ENCODE results near the gene NAPA.

The NAPA gene

DNA sequence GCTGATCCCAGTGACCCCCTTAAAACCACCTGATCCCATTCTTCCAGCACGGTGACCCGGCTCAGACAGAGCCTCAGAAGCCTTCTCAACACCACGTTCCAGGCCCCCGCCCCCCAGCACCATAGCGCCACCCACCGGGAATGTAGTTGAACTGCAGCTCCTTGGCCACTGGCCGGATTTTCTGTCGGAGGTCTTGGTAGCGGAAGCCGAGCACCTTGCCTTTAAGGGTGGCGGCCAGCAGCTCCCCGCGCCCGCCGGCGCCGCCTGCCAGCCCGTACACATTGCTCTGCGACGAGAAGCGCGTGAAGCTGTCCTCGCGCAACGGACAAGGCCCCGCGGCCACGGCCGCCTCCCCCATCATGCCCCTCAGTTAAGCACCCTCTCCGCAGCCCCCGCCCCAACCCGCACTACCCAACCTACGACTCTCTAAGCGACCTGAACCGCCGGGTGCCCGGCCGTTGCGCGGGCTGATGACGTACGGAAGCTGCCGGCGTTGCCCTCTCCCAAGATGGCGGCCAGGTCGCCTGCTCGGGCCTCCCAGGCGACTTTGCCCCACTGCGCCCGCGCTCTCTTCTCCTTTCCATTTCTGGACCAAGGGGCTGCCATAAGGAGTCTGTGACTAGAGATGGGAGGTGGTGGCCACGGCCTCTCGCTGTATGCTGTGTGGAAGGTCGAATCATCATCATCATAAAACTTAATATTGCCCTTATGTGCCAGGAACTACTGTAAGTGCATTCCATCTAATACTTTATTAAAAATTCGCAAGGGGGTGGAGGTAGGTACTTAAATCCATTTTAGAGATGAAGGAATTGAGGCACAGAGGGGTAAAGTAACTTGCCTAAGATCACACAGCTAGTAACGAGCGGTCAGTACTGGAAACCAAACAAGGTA is 30.8 kb downstream of the NAPA start, which contains the start of gene KPTN:
KPTN (minus strand) TSS at position 420 of the 891 bp plus-strand sequence; CDS start at position 361, 59 bp downstream.
- peak; percentile 86 for DNase-seq

DNA sequence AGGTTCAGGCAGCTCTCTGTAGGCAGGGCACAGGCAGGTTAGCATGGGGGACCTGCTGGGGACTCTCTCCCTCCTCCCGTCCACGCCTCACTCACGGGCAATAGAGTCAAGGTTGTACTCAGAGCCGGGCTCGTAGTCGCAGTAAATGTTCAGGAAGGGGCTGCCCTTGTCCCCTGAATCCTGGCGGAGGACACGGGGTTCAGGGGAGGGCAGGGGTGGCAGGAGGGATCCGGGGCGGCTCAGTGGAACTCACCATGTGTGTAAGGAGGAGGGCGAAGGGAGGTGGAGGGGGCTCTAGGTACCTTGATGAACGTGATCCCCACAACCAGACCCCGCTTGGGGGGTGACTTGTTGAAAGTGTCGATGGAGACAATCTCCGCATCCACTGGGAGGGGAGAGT is 31.7 kb downstream of the NAPA start:
- no peak for DNase-seq

DNA sequence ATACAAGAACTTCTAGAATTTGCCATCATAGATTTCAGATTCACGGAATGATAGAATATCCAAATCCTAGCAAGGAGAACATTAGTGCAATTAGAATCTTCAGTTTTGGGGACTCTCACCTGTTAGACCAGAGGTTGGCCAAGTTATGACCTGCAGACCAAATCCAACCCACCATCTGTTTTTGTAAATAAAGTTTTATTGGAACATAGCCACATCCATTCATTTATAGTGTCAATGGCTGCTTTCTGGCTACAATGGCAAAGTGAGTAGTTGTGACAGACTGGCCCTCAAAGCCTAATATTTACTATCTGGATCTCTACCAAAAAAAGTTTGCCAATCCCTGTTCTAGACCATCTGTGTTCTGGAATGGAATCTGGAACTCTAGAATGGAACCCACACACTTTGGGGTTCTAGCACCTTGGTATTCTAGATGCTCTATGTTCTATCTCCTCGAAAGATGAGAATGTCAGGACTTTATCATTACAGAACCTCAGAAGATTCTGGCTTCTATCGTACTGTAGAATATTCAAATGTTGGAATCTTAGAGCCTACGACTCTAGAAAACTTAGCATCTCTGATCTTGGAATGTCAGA is 33.3 kb downstream of the NAPA start:
- no peak for DNase-seq

DNA sequence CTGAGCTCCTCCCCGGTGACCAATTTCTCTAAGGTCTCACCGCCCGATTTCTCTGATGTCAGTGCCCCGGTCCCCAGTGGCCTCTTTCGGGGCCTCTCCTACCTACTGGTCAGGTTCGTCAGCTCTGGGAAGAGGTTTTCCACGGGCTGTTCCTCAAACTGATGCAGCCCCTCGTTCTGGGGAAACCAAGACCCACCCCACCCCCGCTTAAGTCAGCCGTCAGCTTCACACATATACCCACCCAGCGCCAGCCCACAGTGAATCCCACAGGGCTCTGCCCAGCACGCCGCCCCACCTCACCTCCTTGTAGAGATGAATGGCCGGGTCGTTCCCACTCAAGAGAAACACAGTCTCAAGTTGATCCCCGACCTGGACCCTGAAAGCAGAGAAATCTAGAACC is 34.2 kb downstream of the NAPA start:
- no peak for DNase-seq

DNA sequence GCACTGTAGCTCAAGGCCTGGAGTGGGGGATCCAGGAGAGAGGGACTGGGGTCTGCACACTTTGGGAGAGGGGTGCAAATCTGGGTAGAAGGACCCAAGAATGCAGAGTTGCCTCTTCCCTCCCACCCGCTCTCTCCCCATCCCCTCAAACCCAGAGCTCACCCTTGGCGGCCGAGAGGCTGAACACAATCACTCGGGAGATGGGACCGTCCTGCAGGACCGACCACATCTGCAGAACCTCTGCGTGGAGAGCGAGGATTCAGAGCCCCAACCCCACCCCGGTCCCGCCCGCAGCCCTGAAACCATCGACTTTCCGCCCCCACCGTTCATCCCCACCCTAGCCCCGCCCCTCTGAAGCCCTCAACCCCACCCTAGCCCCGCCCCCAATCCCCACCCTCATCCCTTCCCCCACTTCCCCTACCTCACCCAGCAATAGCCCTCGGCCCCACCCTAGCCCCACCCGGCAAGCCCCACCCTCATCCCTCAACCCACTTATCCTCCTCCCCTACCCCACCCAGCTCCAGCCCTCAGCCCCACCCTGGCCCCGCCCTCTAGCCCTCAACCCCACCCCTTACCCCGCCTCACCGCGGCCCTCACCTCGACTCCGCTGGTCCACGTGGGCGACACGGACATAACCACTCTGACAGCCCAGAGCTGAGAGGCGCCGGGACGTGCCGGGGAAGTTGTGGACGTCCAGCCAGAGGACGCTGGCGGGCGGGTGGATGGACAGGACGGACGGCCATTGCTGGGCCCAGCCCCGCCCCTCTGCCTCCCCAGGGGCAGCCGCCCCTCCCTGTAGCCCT is 35.0 kb downstream of the NAPA start:
- no peak for DNase-seq

DNA sequence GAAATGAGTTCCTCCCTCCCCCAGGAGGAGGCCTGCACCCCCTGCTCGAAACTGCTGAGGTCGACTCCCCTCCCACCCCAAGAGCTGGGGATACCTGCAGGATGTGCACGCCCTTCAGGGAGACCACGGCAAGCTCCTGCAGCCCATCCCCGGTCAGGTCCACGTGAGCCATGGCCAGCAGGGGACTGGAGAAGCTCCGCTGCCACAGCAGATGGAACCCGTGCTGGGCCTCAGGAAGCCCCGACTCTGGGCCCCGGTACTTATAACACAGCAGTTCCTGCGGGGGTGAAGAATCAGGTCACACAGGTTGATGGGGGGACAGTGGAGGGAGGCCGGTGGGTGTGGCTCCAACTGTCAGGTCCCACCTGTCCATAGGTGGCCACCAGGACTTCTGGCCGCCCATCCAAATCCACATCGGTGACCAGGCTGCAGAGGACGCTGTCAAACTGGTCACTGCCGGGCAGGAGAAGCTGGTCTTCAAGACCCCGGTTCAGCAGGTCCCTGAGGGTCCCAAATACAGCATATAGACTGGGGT is 38.4 kb downstream of the NAPA start:
- DNase-seq: no peak

DNA sequence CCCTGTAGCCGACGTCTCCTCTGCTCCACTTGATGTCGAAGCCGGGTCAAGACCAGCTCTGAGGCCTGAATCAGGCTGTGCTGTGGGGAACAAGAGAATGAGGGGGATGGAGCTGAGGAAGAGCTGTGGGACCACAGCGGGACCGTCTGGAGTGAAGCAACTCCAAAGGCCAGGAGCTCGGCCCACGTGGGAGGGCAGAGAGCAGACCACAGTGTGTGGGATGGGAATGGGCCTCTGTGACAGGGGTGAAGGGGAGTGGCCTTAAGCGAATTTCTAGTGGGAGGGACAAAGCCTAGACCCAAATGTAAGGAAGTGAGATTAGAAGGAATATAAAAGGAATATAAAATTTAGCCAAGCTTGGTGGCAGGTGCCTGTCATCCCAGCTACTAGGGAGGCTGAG is 39.4 kb downstream of the NAPA start:
- DNase-seq: no peak

DNA sequence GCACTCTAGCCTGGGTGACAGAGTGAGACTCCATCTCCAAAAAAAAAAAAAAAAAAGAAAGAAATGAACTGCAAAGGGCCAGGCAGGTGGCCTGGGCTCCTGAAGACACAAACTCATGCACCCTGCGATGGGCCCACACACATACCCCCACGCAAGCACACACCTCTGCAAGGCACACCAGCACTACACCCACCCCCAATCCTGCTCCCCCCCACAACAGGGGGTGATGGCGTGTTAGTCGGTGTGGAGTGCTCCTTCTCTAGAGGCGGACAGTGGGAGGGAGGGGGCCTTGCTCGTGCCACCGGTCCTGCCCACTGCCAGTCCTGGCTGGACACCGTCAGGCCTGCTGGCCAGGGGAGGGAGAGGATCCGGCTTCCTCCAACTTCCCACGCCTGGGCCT is 41.5 kb downstream of the NAPA start:
- DNase-seq: no peak

DNA sequence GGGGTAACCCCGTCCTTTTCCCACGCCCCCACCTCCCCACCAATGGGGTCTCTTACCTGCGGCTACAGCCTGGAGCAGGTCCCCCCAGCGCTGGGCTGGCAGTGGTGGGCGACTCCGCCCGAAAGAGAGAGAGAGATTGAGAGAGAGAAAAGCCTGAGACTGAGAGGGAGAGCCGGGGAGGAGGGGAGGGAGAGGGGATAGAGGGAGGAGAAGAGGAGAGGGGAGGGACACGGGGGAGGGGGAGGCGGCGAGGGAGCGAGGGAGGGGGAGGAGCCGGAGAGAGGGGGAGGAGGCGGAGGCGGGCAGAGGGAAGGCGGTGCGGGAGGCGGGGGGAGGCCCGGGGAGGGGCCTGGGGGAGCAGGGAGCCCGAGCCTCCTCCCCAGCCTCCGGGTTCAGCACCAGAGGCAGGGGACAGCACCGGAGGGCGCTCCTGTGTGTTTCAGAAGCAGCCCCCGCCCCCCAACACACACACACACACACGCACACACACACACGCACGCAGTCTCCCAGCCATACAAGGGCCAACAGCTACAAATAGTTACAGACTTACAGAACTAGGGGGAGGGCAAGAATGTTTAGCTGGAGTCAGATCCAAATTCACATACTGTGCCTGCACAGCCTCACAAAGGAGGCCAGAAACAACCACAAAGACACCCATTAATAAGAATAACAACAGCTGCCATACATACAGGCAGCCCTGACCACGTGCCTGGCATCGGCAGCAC is 43.0 kb downstream of the NAPA start, which contains the start of gene SLC8A2:
SLC8A2 (minus strand) TSS at position 161 of the 725 bp plus-strand sequence. CDS start 5,490 bp downstream, outside the sequence.
- DNase-seq: peak; percentile 46

DNA sequence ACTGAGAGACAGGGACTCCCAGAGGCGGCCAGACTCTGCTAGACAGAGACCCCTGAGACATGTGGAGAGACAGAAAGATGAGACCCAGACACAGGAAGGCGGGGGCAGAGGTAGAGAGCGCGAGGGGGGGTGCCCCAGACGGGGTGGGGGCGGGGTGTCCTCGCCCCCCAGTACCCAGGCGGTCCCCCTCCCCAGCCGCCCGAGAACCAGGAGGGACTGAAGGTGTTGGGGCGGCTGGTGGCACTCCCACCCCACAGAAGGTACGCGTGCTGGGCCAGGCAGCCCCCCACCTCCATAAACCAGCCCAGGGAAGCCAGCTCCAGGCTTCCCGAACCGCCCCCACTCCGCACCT is 43.5 kb downstream of the NAPA start:
- no peak for DNase-seq

DNA sequence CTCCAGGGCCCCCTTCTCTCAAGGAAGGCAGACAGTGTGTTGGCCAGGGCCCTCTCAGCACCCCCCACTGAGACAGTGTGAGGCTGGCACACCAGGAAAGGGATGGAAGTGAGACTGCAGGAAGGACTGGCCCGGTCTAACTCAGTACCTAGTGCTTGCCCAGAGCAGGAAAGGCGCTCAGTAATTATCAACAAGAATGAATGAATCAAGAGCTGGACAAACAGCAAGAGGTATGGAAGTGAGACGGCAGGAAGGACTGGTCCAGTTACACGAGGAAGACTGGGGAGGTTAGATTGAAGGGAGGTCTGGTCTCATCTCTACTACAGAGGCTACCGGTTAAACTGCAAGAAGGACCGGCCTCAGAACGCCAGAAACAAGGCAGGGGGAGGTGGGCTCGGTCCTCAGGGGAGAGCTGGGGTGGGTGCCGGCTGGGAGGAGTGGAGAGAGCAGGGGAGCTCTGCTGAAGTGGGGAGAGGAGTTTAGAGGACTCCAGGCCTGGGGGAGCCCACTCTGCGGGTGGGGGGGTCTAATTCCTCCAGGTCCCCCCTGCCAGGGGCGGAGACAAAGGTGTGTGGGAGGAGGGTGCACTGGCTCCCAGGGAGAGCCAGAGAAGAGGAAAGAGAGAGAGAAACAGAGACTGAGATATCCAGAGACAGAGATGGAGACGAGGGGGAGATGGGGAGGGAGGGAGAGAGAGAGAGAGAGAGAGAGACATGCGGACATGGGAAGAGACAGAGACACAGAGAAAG is 44.2 kb downstream of the NAPA start:
- no peak for DNase-seq

DNA sequence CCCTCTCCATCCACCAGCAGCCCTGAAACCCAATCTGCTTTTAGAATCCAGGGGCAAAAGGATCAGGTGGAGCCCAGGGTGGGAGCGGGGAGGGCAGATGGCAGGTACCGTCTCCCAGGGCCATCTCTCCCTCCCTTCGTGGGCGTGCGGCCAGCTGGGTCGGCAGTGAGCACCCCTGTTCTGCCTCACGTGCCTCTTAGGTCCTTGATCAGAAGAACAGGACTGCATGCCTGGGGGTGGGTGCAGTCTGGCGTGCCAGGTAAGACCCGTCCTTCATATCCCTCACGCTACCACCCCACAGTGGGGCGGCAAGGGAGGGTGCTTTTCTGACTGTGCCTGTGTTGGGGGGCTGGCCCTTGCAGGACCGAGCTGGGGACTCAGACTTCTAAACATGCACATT is 45.1 kb downstream of the NAPA start:
- no peak for DNase-seq

DNA sequence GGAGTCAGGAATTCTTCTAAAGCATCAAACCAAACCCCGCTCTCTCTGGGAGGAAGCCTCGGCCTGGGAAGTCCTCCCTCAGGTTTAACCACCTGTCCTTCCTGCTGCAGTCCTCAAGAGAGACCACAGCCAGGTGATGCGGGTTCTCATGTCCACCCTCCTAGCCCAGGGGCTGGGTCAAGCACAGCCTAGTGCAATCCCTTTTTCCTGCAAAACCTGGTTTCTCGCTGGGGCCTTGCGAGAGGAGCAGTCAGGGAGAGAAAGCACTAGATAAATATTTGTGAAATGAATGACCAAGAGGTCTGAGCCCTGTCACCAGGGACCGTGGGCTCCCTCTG is 45.5 kb downstream of the NAPA start:
- DNase-seq: no peak

DNA sequence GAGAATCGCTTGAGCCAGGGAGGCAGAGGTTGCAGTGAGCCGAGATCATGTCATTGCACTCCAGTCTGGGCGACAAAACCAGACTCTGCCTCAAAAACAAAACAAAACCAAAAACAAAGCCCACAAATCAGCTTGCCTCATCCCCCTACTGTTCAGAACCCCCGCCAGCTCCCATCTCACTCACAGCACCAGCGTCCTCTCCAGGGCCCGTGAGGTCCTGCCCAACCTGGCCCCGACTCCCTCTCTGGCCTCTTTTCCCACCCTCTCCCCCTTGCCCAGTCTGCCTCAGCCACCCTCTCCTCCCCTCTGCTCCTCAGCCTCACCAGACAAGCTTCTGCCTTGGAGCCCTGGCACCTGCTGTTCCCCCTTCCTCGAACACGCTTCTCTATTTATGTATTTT is 46.9 kb downstream of the NAPA start:
- no peak for DNase-seq

DNA sequence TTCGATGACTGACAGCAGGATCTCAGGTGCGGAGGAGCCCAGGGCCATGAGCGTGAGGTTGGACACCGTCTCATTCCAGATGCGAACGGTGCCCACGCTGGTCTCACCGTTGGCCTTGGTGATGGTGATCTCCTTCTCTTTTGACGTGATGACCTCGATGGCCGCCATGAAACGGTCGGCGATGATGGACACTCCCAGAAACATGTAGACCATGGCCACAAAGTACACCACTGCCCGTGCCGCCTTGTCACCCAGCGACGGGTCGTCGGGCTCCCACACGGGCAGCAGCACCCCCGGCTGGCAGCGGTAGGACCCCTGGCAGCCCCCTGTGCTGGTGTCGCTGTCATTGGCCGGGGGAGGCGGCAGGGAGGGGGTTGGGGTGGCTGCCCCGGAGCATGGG is 48.9 kb downstream of the NAPA start:
- DNase-seq: no peak

DNA sequence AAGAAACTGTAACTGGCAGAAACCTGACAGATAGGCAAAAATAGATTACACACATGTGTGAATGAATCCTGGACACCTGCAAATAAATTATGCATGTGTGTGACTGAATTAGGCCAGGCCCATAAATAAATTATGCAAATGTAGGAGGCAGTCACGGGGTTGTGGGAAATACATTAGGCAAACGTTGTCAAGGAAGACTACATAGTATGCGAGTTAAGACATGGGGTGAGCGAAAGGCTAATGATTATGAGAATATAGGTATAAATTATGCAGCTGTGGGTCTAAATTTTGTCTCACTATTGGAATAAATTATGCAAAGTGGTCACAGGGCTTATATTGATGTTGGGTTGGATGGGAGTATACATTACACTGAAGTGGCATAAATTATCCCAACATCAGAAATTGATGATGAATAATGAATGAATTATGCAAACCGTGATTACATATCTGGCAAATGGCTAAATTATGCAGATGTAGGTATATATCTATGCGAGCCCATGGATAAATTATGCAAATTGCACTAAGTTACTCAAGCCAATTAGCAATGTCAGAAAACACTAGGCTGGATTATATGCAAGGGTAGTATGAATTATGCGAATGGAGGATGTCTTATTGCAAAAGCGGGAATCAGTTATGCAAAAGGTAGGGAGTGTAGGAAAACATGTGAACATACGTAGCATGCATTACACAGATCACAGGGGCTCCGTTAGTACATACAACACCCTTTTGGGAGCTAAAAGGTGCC is 50.0 kb downstream of the NAPA start:
- DNase-seq: no peak

DNA sequence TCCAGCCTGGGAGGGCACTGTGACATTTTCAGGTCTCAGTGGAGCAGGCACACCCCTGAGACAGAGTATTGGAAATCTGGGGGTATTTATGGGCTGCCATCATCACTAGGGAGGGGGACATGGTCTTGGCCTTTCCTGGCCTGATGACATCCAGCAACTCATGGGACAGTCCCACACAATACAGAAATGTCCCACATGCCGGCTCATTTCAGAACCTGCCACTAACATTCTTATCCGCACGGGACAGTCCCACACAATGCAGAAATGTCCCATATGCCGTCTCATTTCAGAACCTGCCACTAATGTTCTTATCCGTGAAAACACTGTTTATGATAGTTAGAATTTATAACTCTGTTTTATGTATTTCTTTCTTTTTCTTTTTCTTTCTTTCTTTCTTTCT is 53.0 kb downstream of the NAPA start:
- no peak for DNase-seq

DNA sequence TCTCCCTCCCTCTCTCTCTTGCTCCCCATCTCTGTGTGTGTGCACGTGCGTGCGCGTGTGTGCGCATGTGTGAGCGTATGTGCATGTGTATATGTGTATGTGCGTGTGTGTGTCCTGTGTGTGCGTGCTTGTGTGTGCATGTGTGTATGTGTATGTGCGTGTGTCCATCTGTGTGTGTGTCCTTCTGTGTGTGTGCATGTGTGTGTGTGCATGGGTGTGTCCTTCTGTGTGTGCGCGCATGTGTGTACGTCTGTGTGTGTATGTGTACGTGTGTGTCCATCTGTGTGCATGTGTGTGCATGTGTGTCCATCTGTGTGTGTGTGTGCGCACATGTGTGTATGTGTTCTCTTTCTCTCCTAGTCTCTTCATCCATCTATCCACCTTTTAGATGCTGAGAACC is 55.4 kb downstream of the NAPA start:
- no peak for DNase-seq

DNA sequence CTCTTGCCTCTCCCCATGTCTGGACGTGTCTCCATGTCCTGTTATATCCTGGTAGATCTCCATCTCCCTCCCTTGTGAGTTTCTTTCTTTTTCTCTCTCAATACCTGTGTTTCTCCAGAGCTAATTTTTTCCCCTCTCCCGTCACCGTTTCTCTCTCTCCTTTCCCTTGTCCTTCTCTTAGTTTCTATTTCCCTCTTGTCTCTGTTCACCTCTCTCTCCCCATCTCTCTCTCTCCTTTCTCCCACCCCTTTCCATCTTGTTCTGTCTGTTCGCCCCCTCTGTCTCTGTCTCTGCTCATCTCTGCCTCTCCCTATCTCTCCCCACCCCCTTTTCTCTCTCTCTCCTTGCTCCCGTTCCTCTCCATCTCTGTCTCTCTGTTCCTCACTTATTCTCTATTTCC is 56.2 kb downstream of the NAPA start:
- DNase-seq: no peak

DNA sequence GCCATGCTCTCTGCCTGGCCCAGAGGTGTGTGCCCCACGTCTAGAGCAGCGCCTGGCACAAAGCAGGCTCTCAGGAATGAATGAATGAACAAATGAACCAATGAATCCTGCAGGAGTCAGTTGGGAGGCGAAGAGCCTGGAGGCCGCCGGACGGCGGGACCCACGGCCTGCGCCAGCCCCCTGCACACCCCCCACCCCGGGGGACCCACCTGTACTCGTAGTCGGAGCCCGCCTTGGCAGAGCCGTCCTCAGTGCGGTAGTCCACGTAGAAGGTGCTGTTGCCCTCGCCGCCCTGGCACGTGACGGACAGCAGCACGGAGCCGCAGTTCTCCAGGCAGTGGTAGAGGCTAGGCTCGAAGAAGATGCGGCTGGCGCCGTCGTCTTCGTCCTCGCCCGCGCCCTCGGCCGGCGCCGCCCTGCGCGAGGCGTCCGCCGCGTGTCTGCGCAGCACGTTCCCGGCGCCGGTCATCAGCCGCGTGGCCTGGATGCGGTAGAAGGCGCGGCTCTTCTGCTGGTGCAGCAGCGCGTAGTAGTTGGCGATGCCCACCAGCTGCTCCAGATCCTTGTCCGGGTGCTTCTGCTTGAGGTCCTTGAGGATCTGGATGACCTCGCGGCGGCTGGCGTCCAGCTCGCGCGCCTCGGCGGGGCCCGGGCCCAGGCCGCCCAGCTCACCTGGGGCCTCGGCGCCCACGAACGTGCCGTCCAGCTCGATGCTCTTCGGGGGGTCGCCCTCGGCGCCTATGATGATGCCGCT is 58.0 kb downstream of the NAPA start:
- no peak for DNase-seq

DNA sequence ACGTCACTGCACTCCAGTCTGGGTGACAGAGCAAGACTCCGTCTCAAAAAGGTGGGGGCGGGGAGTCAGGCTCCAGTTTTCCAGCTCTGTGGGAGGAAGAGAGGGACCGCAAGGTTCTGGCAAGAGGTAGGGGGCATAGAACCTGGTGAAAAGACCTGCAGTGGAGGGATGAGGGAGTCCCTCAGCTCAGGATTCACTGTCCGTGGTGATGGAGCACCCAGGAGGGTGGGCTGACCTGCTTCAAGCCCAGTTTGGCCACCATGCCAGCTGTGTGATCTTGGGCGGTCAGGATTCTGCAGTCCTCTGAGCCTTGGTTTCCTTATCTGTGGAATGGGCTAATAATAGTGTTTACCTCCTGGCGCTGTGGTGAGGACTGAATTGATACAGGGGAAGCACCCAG is 64.4 kb downstream of the NAPA start:
- DNase-seq: no peak
